HG03469 (cell line): ENCODE measurements around the gene LAMA2.

ENCODE experiments used
- ATAC-seq: cut with Tn5 transposase; IDR thresholded peaks from one replicate; pipeline ENCODE4 v1.9.1; 2021; ENCODE audit warnings: mild to moderate bottlenecking, moderate library complexity, moderate number of reproducible peaks; ENCODE audit not compliant: unreplicated experiment

The LAMA2 gene

DNA sequence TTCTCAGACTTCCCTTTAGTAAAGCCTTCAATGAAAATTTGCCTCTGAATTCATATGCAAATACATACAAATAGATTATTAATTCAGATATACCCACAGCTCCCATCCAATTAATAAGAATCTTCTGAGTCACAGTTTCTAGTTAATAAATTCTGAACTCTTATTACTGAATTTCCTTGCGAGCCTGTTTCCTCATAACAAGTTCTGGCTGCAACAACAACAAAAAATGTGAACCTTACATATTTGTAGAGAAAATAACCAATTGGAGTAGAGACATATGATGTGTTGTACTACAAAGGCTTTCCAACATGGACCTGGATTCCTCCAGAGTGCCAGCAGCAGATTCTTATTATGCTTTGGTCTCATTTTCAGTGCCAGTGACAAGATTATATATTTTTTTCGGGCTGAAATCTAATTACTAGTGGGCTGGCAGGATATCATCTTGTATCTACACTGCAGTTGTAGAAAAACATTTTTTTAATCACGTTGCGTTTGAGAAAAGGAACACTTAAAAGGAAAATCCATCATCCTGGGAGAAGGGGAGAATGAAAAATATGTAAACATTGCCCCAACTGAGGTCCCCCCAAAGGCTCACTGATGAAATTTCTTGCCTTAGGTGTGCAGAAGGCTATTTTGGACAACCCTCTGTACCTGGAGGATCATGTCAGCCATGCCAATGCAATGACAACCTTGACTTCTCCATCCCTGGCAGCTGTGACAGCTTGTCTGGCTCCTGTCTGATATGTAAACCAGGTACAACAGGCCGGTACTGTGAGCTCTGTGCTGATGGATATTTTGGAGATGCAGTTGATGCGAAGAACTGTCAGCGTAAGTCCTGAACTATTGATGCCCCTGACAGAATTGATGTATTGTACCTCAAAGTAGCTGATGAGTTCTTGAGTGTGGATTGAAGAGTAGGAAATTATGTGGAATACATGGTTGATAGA, 404.6 kb downstream of the LAMA2 start:
- no peak for ATAC-seq

DNA sequence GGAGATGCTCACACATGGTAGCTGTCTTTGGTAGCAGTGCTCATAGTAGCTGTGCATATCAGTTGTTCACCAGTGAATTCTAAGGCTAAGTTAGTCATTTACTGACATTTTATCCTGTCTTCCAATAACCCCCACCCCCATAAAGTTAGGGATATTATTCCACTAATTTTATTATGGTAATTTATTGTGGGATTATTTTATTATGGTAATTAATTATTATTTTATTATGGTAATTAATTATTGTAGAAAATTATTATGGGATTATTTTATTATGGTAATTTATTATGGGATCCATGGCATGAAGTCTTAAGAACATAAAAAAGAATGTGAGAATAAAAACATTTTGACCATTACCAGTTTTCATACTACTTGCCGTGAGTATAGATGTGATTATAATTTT, 406.5 kb downstream of the LAMA2 start:
- no peak for ATAC-seq

DNA sequence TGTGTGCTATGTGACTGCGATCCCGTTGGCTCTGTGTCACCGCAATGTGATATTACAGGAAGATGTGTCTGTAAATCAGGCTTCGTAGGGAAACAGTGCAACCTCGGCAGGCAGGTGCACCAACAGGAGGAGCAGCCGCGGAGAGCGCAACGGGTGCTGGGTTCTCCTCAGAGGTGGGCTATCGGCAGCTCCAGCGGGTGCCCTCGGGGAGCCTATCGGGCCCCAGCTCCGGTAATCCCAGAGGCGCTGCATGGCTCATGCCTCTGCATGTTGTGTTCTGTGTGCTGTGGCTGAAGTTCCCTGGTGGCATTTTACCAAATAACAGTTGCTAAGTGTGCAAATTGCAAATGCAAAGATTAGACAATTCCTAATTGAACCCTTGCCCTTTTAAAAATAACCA, 409.9 kb downstream of the LAMA2 start:
- ATAC-seq, result no peak

DNA sequence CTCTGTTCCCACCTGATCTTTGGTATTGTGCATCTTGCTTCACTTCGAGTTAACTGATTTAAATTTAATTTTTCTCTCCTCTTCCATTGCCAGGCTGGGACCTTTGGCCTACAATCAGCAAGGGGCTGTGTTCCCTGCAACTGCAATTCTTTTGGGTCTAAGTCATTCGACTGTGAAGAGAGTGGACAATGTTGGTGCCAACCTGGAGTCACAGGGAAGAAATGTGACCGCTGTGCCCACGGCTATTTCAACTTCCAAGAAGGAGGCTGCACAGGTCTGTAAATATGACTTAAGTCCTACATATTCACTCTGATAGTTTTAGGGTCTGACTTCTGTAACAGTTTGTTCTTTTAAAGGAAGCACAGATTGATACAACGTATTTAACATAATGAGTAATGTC, 414.7 kb downstream of the LAMA2 start:
- no peak for ATAC-seq

DNA sequence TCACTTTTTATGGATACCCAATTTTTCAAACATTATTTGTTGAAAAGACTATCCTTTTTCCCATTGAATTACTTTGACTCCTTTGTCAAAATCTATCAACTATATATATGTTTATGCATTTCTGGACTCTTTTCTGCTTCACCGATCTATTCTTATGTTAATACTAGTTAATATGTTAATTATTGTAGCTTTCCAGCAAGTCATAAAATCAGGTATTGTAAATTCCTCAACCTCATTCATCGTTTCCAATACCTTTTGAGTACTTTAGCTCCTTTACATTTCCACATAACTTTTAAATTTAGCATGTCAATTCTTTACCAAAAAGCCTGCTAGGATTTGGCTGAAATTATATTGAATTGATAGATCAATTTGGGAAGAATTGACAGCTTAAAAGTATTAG, 419.7 kb downstream of the LAMA2 start:
- ATAC-seq, result no peak

DNA sequence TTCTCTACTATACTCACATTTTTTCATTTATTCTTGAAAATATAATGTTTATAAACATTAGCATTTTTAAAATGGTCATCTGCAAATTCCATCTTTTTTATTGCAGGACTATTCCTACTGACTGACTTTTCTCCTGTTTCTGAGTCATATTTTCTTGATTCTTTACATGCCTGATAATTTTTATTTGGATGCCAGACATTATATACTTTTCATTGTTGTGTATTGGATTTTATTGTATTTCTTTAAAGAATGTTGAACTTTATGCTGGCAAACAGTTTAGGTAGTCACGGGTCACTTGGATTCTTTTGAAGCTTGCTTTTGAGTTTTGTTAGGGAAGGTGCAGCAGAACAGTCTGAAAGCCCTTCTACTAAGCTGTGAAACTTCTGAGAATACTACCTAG, 423.9 kb downstream of the LAMA2 start:
- no peak for ATAC-seq

DNA sequence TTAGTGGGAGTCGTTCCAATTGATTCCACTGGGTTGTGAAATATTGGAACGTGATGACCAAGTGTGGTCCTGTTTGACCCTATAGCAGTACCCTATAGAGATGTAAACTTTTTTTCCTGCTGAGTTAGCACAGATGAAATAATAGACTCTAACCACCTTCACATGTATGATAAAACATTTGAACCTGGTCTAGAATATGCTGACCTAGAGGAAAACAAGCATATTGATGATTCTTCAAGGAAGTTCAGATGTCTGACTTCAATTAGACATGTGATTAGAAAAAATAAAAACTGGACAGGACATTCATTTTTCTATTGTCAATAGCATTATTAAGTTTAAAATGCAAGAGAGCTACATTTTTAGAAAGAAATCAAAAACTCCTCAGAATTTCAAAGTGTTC, 424.9 kb downstream of the LAMA2 start:
- ATAC-seq, result no peak

DNA sequence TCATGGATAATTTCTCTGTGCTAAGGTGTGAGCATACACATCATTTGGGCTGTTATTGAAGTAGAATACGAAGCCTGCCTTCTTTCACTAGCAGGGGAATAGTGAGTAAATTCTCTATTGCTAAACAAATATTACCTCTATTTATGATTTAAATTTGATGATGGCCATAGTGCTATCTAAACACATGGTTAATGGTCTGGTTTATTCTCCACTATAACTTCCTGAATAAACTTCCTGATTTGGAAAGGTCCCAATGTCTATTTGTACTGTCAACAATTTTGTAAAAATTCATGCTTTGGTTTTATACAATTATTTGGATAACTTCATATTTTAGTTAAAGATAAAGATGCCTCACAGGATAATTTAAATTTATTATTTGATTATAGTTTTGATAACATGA, 426.2 kb downstream of the LAMA2 start:
- no peak for ATAC-seq

DNA sequence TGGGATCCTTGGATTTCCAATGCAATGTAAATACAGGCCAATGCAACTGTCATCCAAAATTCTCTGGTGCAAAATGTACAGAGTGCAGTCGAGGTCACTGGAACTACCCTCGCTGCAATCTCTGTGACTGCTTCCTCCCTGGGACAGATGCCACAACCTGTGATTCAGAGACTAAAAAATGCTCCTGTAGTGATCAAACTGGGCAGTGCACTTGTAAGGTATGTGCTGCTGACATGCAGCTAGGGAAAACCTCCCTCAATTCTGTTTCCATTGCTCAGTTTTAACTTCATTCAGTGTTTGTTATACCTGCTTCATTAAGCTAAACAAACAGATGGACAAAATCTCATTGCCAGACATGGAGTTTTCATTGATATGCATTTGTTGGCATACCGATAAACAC, 429.9 kb downstream of the LAMA2 start:
- no peak for ATAC-seq

DNA sequence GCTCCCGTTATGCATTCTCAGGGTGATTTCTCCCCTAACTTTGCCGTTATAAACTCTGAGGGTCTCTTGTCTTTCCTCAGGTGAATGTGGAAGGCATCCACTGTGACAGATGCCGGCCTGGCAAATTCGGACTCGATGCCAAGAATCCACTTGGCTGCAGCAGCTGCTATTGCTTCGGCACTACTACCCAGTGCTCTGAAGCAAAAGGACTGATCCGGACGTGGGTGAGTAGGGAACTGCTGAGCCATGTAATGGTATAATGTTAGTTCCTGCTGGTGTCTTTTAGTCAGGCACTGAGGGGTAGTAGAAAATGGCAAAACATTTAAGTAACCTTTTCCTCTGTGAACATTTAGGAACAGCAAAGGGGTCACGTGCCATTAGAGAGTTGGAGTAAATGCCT, 431.6 kb downstream of the LAMA2 start:
- no peak for ATAC-seq

DNA sequence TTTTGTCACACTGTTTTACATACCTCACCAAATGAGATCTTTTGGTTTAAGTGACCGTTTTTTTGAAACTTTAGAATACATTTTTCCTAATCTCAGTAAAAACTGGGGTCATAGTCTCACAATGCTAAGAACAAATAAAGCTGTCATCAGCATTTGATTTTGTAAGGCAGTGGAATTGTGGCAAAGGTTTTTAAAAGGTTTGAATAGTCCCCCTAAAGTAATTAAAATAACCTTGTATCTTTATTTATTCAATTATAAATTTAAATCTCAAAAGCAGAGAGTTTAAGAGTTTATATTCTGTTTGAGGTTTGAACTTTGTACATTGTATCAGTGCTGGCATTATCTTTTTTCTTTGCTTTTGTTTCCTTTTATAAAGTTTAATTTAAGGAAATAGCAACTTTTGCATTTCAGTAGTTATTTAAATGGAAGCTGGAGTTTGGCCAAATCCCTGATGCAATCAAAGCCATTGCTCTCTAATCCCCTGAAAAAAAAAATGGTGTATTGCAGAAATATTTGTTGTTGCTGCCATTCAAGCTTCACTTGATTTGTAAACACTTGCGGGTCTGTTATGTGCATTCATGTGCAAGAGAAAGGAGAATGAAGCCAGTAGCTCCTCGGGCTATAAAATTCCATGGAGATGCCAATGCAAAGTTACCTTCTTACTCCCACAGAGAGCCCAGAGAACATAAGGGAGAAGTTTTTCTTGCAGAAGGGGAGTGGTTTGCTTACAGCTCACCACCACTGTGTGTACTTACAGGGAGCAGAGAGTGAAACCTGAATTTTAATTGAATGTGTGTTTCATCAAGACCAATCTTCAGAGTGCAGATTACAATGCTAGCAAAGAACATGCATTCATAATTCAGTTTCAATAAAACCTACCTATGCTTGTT, 435.2 kb downstream of the LAMA2 start:
- no peak for ATAC-seq

DNA sequence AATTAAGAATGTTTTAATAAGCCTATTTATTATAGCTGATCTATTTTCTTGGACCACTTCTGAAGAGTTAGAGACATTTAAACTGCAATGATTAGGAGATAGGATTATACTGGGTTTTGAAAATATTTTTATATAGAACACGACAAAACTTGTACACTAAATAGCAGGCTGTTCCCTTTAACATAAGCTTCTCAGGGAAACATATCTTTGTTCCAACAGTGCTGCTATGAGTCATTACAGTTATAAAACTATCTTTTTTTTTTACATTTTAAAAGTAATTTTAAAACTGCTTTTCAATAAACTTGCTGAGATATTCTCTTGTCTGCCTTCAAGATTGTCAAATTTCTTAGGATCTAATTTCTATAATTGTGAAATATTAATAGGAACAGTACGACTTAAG, 438.0 kb downstream of the LAMA2 start:
- no peak for ATAC-seq

DNA sequence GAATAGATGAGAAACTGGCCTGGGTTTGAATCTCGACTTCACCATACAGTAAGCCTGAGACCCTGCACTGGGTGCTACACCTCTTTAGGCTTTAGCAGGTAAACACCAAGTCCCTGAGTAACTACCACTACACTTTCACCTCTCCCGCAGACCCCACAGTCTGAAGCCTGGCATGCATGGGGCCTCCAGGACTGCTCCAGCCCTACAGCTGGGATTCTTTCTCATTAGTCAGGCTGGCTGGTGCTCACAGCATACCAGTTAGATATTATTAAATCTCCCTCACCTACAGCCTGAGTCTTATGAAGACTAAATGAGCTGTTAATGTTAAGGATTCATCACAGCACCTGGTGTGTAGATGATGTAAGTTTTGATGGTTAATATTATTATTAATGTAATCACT, 438.4 kb downstream of the LAMA2 start:
- ATAC-seq, result no peak

DNA sequence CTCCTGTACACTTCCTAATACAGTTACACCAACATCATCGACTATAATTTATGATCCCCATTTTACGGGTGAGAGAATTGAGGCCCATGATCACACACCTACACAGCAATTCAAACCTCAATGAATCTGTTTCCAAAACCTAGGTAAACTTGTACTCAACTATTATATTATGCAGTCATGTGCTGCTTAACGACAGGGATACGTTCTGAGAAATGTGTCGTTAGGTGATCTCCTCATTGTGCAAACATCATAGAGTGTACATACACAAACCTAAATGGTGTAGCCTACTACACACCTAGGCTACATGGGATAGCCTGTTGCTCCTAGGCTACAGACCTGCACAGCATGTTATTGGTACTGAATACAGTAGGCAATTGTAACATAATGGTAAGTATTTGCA, 441.4 kb downstream of the LAMA2 start:
- ATAC-seq, result no peak

DNA sequence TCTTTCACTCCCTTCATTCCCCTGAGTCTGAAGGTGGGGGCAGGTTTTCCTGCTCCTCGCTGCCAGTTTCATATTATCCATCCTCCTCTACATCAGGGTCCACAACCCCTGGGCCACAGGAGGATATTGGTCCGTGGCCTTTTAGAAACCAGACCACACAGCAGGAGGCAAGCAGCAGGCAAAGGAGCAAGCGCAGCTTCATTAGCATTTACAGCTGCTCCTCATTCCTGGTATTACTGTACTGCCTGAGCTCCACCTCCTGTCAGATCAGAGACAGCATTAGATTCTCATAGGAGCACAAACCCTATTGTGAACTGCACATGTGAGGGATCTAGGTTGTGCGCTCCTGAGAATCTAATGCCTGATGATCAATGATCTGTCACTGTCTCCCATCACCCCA, 446.7 kb downstream of the LAMA2 start:
- ATAC-seq, result no peak

DNA sequence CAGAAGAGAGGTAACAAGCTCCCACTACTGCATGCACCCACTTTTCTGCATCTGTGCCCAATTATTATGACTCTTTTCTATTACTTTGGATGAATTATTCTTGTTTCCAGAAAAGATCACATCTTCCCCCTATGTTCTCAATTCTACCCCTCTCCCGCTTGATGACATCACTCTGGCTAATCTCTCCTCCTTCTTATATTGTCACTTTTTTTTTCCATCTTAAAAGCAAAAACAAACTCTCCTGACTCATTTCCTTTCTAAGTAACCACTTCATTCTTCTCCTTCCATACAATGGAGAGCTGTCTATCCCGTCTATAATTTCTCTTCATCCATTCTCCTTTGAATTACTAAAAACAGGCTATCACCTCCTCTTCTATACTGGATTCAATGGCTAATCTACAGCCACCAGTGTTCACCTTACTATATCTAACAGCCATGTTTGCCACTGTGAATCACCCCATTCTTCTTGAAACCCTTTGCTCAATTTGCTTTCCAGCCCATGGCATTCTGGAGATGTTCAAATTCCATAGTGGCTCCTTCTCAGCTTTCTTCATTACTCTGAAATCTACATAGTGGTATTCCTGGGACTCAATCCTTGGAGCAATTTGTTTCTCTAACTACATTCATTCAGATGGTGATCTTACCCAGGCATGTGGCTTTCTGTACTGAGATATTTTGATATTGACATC, 448.7 kb downstream of the LAMA2 start:
- ATAC-seq, result no peak

DNA sequence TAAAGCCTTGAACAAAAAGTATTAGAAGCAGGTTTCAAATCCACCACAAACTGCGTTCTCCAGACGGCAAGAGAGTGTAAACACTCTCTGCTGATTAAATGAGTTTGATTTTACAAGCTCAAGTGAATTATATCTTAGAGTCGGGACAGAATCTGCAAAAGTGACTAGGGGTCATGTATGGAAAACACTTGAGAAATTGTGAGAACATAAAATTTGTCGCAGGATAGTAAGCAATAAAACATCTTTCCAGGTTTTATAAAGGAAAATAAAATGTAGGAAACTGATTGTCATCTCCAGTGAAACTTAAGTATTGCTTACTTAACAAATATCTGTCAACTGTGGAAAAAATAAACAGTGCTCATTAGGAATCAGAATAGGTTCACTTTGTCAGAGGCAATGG, 452.9 kb downstream of the LAMA2 start:
- ATAC-seq, result no peak

DNA sequence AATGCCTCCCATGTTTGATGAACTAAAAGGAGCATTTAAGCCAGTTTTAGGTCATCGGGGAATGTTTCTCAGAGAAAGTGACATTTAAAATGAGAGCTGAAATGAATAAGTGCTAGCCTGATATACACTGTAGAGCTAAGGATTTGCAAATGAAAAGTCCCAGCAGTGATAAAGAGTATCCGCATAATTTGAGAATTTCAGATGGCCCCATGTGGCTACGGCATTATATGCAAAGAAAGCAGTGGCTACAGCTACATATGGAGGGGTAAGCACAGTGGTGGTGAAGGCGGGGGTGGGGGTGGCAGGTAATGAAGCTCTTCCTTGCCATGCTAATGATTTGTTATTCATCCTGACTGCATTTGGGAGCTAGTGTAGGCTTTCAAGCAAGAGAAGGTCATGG, 455.7 kb downstream of the LAMA2 start:
- no peak for ATAC-seq

DNA sequence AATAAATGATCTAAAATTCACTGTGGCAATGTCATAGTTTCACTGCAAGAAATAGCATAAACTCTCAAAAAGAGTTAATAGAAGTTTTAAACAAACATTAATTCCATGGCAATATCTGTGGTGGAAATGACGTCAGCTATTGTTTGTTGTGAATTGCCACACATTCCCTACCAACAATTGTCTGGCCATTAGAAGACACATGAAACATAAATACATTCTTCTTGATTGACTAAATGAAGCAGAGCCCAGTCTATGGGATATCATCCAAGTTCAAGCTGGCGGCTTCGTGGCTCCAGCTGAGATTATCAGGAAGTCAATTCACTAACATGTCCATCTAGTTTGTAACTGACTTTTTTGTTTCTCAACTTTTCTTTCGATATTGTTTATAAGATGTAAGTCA, 458.0 kb downstream of the LAMA2 start:
- ATAC-seq, result no peak

DNA sequence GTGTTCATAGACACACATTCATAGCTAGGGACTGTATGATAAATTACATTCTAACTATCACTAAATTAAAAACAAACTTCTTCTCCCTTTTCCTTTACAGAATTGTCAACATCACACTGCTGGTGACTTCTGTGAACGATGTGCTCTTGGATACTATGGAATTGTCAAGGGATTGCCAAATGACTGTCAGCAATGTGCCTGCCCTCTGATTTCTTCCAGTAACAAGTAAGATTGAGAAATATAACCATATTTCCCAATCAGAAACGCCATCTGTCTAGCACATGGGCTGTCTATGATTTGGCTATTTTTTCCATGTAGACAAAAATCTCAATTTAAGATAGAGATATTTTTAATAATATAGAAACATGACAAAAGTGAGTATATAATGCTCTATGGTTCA, 459.3 kb downstream of the LAMA2 start:
- ATAC-seq, result no peak

DNA sequence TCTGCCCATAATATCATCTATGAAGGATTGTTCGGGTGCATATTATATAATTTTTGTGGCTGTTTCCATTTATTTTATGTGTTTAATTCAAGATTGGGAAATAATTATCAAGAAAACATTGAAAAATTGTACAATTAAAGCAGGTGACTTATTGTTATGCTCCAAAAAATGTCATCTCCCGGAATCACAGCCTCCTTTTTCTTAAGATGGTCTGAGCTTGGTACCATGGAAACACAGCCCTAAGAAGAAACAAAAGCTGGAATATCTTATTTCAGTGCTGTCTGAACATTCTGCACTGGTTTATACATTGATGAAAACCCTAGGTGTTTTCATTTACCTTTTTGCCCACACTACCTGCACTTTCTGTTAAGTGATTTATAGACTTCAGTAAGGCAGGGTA, 459.9 kb downstream of the LAMA2 start:
- ATAC-seq, result no peak
